Naive thymus-derived CD8-positive, alpha-beta T cell (primary cell): ENCODE data around the gene MT4. TPM values are rescaled to one million over a fixed set of nuclear protein-coding genes. Genes with fewer than 3 reads are reported as not detected.

ENCODE experiments used
- ATAC-seq, 2 donors: fragments of 150-1000 bp; cut with Tn5 transposase in 1 of 2; sonication (Bioruptor Pico), chemical (Tn5 transposase) in 1 of 2; 1 replicate in 1 of 2; 2 replicates in 1 of 2; pipeline ENCODE4 v1.10.0; 2021; ENCODE audit warnings: mild to moderate bottlenecking in 2 of 2, moderate library complexity in 2 of 2
- POLR2A ChIA-PET: fragments of 350-600 bp; sonication (Branson Sonifier 250); formaldehyde crosslinking; loops from one replicate; lab custom pipeline; 2021; ENCODE audit warnings: antibody characterized with exemption; lab: Charles Lee
- DNase-seq, 10 donors: peaks; one replicate each; pipeline versions ENCODE4 v3.0.0 to v3.0.0-alpha.2; 2020 to 2022
- H3K27ac Mint-ChIP-seq, 10 donors: one replicate each; pipeline ENCODE4 v1.8.0; 2020 to 2022; ENCODE audit warnings: mild to moderate bottlenecking in 10 of 10, mixed read lengths in 10 of 10, moderate library complexity in 4 of 10, inconsistent platforms in 1 of 10
- H3K27me3 Mint-ChIP-seq, 5 donors: one replicate each; pipeline ENCODE4 v1.8.0; 2021 to 2022; ENCODE audit warnings: mixed read lengths in 5 of 5
- H3K36me3 Mint-ChIP-seq, 3 donors: one replicate each; pipeline ENCODE4 v1.8.0; 2020 to 2022; ENCODE audit warnings: mixed read lengths in 3 of 3, mild to moderate bottlenecking in 2 of 3, inconsistent platforms in 1 of 3
- H3K4me1 Mint-ChIP-seq, 4 donors: one replicate each; pipeline ENCODE4 v1.8.0; 2021 to 2022; ENCODE audit warnings: mixed read lengths in 4 of 4
- H3K4me3 Mint-ChIP-seq, 10 donors: one replicate each; pipeline ENCODE4 v1.8.0; 2020 to 2022; ENCODE audit warnings: mild to moderate bottlenecking in 10 of 10, mixed read lengths in 10 of 10, moderate library complexity in 6 of 10, inconsistent platforms in 1 of 10
- H3K9me3 Mint-ChIP-seq, 9 donors: one replicate each; pipeline ENCODE4 v1.8.0; 2020 to 2022; ENCODE audit warnings: mixed read lengths in 9 of 9, mild to moderate bottlenecking in 3 of 9, inconsistent platforms in 1 of 9, moderate library complexity in 1 of 9
- polyA plus RNA-seq, 3 donors: library from polyadenylated mRNA; unstranded; fragments of 300-500 nt; fragmentation: Illumina TruSeq; gene quantifications; one replicate each; pipeline ENCODE4 v1.2.3, GENCODE V29; 2021
- total RNA-seq, 8 experiments: library from RNA in 2 of 8; stranded (reverse) in 2 of 8; gene quantifications; one replicate each; pipeline ENCODE4 v1.2.3 and lab custom pipeline; 2021 to 2026

MT4 gene
- not detected for total RNA-seq
- not detected for polyA plus RNA-seq
- total RNA-seq (lab: John Stamatoyannopoulos, UW), result 0 reads per million in 6 experiments

DNA sequence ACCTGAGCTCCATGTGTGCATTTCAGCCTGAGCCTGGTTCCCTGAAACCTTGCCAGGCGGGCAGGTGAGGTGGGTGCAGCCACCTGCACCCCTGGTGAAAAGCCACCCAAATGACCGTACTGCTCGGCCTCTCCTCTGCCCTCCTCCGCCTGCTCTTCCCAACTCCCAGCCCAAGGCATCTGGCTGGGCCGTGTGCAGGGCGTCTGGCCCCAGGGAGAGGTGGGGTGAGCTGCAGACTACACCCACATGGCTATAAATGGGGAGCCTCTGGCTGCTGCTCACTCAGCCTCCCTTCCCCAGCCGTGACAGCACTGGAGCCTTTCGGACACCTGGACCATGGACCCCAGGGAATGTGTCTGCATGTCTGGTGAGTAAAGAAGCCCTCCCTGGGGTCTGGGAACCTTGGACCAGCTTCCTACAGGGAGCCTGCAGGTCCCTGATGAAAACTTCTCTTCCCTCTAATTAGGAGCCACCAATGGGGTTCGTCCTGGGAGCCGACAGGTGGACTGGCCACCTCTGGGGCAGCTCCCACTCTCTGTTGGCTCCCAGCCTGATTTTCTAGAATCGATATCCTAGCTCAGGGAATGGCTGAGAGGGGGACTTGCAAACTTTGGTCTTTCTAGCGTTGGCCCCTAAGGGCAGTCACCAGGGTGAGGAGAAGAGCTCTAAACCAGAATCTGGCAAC is at the start of gene MT4:
Gene MT4 (plus strand): TSS at position 281 of the 685 bp plus-strand sequence. CDS start 56 bp downstream, at position 337.
- Mint-ChIP-seq H3K9me3 (no peaks in the 10 kb centered on the region), H3K4me3 (no peak within 1 kb of the TSS), H3K27ac (no peak within 1 kb of the TSS), H3K27me3 (peaks cover 2 to 15% (median 7%) of the 10 kb centered on the region in 5 donors), H3K36me3 (no peaks in the 10 kb centered on the region), H3K4me1 (peaks cover 0 to 7% (median 3%) of the 10 kb centered on the region in 4 donors)
- DNase-seq (no peak), ATAC-seq (no peak)
- POLR2A ChIA-PET, result no interaction called here

DNA sequence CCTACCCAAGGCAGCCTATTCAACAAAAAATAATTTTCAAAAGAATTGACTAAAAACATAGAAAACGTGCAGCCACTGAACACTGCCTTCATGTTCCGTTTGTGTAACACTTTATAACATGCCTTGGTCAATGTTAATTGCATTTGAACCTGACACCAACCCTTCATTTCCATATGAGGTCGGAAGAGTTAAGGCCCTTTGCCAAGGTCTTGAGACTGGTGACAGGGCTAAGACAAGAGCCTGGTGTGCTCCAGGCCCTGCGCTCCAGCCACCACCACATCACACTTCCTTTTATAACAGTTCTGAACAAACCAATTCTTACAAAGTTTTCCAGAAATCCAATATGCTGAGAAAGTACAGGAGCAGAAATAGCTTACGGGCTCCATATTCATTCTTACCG is 49.2 kb upstream of the MT4 start:
- POLR2A ChIA-PET, result no interaction called here
- ATAC-seq, result no peak
- no peaks in the 10 kb centered on the region for H3K9me3 Mint-ChIP-seq
- no peaks in the 10 kb centered on the region for H3K27me3 Mint-ChIP-seq
- H3K36me3 Mint-ChIP-seq, result peaks cover 0 to 34% (median 12%) of the 10 kb centered on the region in 3 donors
- DNase-seq, result no peak
- H3K4me3 Mint-ChIP-seq, result peak overlapping the region in 5 of 10 donors; percentile 22 to 69 (median 46)
- H3K4me1 Mint-ChIP-seq, result peaks cover 25 to 71% (median 68%) of the 10 kb centered on the region in 4 donors
- H3K27ac Mint-ChIP-seq, result peak overlapping the region in 5 of 10 donors; percentile 21 to 71 (median 35)

DNA sequence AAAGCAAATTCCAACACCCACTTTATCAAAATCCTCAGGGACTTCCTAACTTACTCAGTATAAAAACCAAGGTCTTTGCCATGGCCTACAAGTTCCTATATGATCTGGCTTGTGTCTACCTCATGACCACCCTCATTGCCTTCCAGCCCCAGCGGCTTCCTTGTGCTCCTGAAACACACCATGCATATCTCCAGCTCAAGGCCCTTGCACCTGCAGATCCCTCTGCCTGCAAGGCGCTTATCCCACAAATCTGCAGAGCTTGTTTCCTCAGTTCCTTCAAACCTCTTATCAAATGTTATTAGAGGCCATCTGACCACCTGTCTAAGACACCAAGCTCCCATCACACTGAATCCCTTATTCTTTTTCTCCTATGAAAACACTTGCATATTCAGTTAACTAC is 47.7 kb upstream of the MT4 start:
- ATAC-seq (no peak), DNase-seq (no peak)
- Mint-ChIP-seq H3K27ac (peak overlapping the region in 7 of 10 donors; percentile 56 to 75 (median 57)), H3K36me3 (peaks cover 0 to 20% (median 3%) of the 10 kb centered on the region in 3 donors), H3K4me1 (peaks cover 27 to 78% (median 70%) of the 10 kb centered on the region in 4 donors), H3K9me3 (no peaks in the 10 kb centered on the region), H3K4me3 (peak overlapping the region in 9 of 10 donors; percentile 1 to 91 (median 38)), H3K27me3 (no peaks in the 10 kb centered on the region)
- POLR2A ChIA-PET, result interaction anchor here (1.7 kb wide), 1 partner anchor 66 kb away, joined by 4 read pairs; the partner anchor contains the start of genes NUDT21 and OGFOD1

DNA sequence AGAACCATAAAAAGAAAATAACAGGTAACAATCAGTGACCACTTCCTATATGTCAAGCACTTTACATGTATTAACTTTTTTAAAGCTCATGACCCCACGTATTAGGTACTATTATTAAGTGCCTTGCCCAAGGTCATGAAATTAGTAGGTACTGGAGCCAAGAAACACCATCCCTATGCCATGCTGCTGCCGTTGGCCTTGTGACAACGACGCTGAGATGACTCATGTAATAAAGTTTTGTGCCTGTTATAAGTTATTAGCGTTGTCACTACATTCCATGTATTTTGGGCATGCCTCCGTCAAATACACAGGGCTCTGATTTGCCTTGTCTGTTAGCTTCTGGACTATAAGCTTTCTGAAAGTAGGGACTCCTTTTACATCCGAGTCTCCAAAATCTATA is 46.4 kb upstream of the MT4 start:
- Mint-ChIP-seq H3K4me1 (peaks cover 24 to 70% (median 61%) of the 10 kb centered on the region in 4 donors), H3K36me3 (peaks cover 0 to 9% (median 0%) of the 10 kb centered on the region in 3 donors), H3K27ac (peak overlapping the region in 9 of 10 donors; percentile 66 to 97 (median 89)), H3K4me3 (peak overlapping the region; percentile 80 to 92 (median 86)), H3K9me3 (no peaks in the 10 kb centered on the region), H3K27me3 (no peaks in the 10 kb centered on the region)
- ATAC-seq, result no peak
- no peak for DNase-seq
- POLR2A ChIA-PET, result interaction anchor here (0.8 to 1.7 kb wide), 5 partner anchors 51 to 415 kb away, joined by 3 to 4 read pairs (median 3); partner anchors contain the start of genes NUDT21 and OGFOD1

DNA sequence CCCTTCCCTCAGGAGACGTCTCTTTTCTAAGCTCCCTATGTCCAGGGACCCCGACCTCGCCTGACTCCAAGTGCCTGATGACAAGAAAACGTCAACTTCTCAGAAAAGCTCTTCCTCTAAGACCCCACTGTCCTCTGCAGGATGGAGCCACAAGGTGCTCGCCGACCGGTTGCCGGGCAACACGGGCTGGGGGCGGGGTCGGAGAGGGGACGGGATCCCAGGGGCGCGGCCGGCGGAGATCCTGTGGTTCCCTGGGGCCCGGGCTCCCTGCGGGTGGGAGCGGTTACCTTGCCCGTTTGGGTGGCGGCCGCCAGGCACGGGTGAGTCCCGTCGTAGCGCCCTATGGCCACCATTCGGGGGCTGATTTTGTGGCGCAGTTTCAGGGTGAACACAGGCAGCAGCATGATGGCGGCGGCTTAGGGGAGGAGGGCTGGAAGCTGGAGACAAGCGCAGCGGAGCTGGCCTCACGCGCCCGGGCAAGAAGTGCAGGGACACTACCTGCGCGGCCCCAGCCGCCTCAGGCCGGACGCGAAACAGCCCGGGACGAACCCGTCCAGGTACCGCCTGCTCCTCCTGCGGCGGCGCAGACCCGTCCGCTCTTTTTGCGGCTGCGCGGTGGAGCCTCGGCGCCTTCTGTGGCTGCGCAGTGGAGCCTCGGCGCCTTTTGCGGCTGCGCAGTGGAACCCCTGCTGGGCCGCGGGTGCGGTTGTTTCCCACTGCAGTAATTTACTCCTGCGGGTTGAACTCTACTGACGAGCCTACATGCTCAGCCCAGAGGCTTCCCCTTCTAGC is 45.2 kb upstream of the MT4 start, which contains the start of gene BBS2:
Gene BBS2 (minus strand): TSS at position 566 of the 792 bp plus-strand sequence. CDS start 162 bp downstream, at position 404.
- peaks cover 0 to 3% (median 0%) of the 10 kb centered on the region in 3 donors for H3K36me3 Mint-ChIP-seq
- peak; percentile 84 to 86 for ATAC-seq
- POLR2A ChIA-PET, result interaction anchor here (0.7 to 2.4 kb wide), 11 partner anchors 10 to 1018 kb away, joined by 3 to 8 read pairs (median 4); partner anchors contain the start of genes MT2A, NUDT21 and OGFOD1

DNA sequence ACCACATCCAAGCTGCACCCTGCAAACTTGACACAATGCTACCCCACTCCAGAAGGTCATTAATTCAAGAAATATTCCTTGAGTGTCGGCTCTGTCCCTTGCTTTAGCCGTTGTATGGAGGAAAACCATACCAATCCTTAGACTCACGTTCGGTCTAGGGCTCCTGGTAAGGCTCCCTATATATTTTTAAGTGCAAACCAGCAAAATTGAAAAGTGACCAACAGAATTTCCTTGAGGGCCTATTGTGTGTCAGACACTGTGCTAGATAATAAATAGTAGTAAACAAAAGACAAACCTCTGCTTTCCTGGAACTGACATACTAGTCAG is 44.7 kb upstream of the MT4 start:
- peak overlapping the region; percentile 80 to 92 (median 86) for H3K4me3 Mint-ChIP-seq
- H3K27ac Mint-ChIP-seq, result peak overlapping the region; percentile 76 to 97 (median 92)
- H3K9me3 Mint-ChIP-seq, result no peaks in the 10 kb centered on the region
- DNase-seq, result no peak
- POLR2A ChIA-PET, result interaction anchor here (0.8 to 2.4 kb wide), 8 partner anchors 9 to 189 kb away, joined by 3 to 8 read pairs (median 4); partner anchors contain the start of gene MT2A
- H3K27me3 Mint-ChIP-seq, result no peaks in the 10 kb centered on the region
- H3K4me1 Mint-ChIP-seq, result peaks cover 21 to 54% (median 44%) of the 10 kb centered on the region in 4 donors
- H3K36me3 Mint-ChIP-seq, result peaks cover 0 to 3% (median 0%) of the 10 kb centered on the region in 3 donors
- ATAC-seq, result no peak

More for the DNA sequence above, 45.2 kb upstream of the MT4 start, which contains the start of gene BBS2:
- Mint-ChIP-seq H3K4me3 (peak within 1 kb of the TSS; percentile 80 to 92 (median 86)), H3K27me3 (no peaks in the 10 kb centered on the region), H3K4me1 (peaks cover 21 to 60% (median 50%) of the 10 kb centered on the region in 4 donors), H3K9me3 (no peaks in the 10 kb centered on the region), H3K27ac (peak within 1 kb of the TSS; percentile 76 to 97 (median 92))
- DNase-seq, result peak; percentile 86 to 96 (median 92)

DNA sequence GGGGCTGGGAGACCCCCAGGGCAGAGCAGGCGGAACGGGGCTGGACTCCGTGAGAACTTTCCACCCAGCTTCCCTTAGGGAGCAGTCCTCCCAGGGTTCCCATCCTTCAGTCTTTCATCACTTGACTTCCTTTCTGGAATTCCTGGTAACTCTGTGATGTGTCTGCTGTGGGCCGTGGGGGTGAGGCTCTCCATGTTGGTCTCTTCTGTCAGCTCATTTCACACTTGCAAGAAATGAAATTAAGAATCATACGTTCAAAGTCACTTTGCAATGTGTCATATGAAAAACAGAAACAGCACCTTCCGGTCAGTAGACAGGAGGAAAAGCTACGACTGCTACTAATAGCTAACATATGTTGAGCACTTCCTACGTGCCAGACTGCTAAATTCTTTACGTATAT is 39.6 kb upstream of the MT4 start:
- Mint-ChIP-seq H3K27ac (no peak overlapping the region), H3K27me3 (peaks cover 0 to 11% (median 2%) of the 10 kb centered on the region in 5 donors), H3K4me3 (no peak overlapping the region), H3K9me3 (no peaks in the 10 kb centered on the region), H3K4me1 (peaks cover 6 to 13% (median 7%) of the 10 kb centered on the region in 4 donors), H3K36me3 (no peaks in the 10 kb centered on the region)
- ATAC-seq, result no peak
- DNase-seq, result no peak
- POLR2A ChIA-PET, result no interaction called here

DNA sequence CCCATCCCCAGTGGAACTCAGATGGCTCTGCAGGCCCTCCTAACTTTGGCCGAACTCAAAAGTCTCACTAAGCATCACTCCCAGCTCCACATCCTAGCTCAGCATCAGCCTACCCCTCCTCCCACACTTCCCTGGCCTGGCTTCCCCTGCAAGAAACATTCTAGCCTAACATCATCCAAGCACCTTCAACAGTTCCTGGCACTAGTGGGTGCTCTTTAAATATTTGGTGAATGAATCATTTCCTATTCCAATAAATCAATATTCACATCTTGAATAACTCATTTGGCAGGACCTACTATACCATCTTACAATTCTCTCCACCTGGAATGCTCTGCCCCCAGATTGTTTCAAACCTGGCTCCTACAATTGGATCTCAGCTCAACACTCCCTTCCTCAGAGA is 34.0 kb upstream of the MT4 start:
- H3K27me3 Mint-ChIP-seq, result peaks cover 2 to 23% (median 13%) of the 10 kb centered on the region in 5 donors
- no peaks in the 10 kb centered on the region for H3K9me3 Mint-ChIP-seq
- peak overlapping the region in 1 of 10 donors; percentile 32 for H3K27ac Mint-ChIP-seq
- ATAC-seq (no peak), DNase-seq (no peak)
- no peaks in the 10 kb centered on the region for H3K4me1 Mint-ChIP-seq
- H3K4me3 Mint-ChIP-seq, result no peak overlapping the region
- H3K36me3 Mint-ChIP-seq, result no peaks in the 10 kb centered on the region
- POLR2A ChIA-PET, result no interaction called here

DNA sequence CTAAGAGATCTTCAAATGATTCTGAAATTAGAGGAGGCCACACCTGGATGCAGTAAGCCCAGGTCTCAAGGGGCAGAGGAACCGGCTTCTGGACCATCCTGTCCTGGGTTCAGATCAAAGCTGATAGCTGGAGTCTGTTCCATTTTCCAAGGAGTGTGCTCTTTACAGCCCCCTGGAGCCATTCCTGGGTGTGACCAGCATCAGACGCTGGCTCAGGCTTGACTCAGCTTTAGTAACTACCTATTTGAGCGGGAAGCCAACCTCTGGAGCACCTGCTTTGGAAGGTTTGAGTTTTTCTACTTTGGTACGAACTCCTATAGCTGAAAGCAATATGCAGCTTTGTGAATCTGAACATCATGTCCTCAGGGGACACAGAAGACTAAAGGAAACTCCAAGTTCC is 32.2 kb upstream of the MT4 start:
- Mint-ChIP-seq H3K27ac (no peak overlapping the region), H3K9me3 (no peaks in the 10 kb centered on the region), H3K36me3 (no peaks in the 10 kb centered on the region), H3K27me3 (peaks cover 6 to 21% (median 15%) of the 10 kb centered on the region in 5 donors), H3K4me3 (no peak overlapping the region), H3K4me1 (no peaks in the 10 kb centered on the region)
- ATAC-seq (no peak), DNase-seq (no peak)
- POLR2A ChIA-PET, result no interaction called here

DNA sequence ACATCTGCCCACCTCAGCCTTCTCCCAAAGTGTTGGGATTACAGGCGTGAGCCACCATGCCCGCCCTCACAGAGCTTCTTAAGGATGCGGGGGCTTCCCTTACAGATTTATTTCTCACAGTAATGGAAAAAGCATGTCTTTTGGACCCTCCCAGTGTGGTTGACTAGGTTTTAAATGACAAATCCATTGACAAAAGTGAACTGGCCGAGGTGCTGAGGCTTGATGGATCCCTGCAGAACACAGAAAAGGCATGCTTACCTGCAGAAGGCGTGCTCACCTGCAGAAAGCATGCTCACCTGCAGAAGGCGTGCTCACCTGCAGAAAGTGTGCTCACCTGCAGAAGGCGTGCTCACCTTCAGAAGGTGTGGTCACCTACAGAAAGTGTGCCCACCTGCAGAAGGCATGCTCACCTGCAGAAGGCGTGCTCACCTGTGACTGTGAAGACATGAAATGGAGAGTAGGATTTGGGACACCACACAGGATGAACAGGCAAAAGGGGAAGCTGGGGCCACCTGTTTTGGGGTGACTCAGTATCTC is 30.0 kb upstream of the MT4 start:
- POLR2A ChIA-PET, result interaction anchor here (1.2 kb wide), 1 partner anchor 15 kb away, joined by 3 read pairs; the partner anchor contains the start of gene BBS2
- peak overlapping the region in 1 of 10 donors; percentile 66 for H3K27ac Mint-ChIP-seq

DNA sequence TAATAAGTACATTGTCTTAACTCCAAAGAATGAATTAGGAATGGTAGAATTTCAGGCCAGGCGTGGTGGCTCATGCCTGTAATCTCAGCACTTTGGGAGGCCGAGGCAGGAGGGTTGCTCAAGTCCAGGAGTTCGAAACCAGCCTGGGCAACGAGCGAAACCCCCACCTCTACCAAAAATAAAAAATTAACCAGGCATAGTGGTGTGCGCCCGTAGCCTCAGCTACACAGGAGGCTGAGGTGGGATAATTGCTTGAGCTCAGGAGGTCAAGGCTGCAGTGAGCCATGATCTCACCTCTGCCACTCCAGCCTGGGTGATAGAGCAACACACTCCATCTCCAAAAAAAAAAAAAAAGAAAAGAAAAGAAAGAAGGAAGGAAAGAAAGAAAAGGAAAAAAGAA is 26.5 kb upstream of the MT4 start:
- Mint-ChIP-seq H3K36me3 (no peaks in the 10 kb centered on the region), H3K27me3 (peaks cover 10 to 37% (median 19%) of the 10 kb centered on the region in 5 donors), H3K27ac (no peak overlapping the region), H3K4me3 (no peak overlapping the region), H3K9me3 (peaks cover 0 to 2% (median 0%) of the 10 kb centered on the region in 9 donors), H3K4me1 (no peaks in the 10 kb centered on the region)
- DNase-seq, result no peak
- no peak for ATAC-seq
- POLR2A ChIA-PET, result no interaction called here

More for the DNA sequence above, 30.0 kb upstream of the MT4 start:
- Mint-ChIP-seq H3K4me1 (no peaks in the 10 kb centered on the region), H3K9me3 (no peaks in the 10 kb centered on the region), H3K36me3 (no peaks in the 10 kb centered on the region), H3K27me3 (peaks cover 8 to 28% (median 19%) of the 10 kb centered on the region in 5 donors), H3K4me3 (no peak overlapping the region)
- ATAC-seq (no peak), DNase-seq (no peak)

DNA sequence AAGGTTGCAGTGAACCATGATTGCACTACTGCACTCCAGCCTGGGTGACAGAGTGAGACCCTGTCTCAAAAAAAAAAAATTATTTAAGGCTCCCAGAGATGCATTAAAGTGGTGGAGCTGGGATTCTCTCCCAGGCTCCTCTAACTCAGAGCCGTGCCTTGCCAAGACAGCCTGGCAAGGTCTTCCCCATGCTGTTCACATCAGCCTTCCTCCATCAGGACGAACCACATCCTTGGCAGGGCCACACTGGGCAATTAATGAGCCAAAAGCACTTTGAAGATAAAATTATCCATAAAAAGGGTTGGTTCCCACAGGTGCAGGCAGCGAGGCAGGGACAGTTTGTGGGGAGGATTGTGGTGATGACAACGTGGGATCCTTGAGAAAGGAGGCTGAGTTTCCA is 25.2 kb upstream of the MT4 start:
- DNase-seq, result no peak
- H3K4me1 Mint-ChIP-seq, result no peaks in the 10 kb centered on the region
- POLR2A ChIA-PET, result no interaction called here
- no peak for ATAC-seq
- H3K4me3 Mint-ChIP-seq, result no peak overlapping the region
- H3K27ac Mint-ChIP-seq, result no peak overlapping the region
- peaks cover 0 to 2% (median 0%) of the 10 kb centered on the region in 9 donors for H3K9me3 Mint-ChIP-seq
- H3K36me3 Mint-ChIP-seq, result no peaks in the 10 kb centered on the region
- H3K27me3 Mint-ChIP-seq, result peaks cover 10 to 27% (median 12%) of the 10 kb centered on the region in 5 donors
